IMR-90 (cell line): ENCODE results near the gene SYNE2. TPM values are rescaled to one million over a fixed set of nuclear protein-coding genes. Genes with fewer than 3 reads are reported as not detected.
A peak's percentile ranks its signal among the peaks of the same experiment; 100 is the strongest.
"Not testable (repeated sequence)": the region's sequence is repeated elsewhere in the genome, so short reads cannot be mapped to it uniquely, and the experiment has no call there.

ENCODE experiments used
- ATAC-seq: fragments of 200-7000 bp; cut with Tn5 transposase; 2 replicates; pipeline ENCODE4 v1.9.1; 2020; ENCODE audit warnings: low read depth, mild to moderate bottlenecking, moderate library complexity
- BruUV-seq: library from RNA; stranded (reverse); fragments of 400-500 nt; replicated peaks from 2 replicates; lab custom pipeline; 2021; lab: Mats Ljungman, UMichigan
- CTCF ChIA-PET: fragments of 300-600 bp; formaldehyde crosslinking; extraction: SDS; loops from one replicate; lab custom pipeline; 2021; ENCODE audit warnings: antibody characterized with exemption; lab: Yijun Ruan, JAX
- POLR2A ChIA-PET: fragments of 300-600 bp; sonication (Branson Sonifier 250); formaldehyde crosslinking; loops from one replicate; lab custom pipeline; 2022; ENCODE audit warnings: antibody characterized with exemption; ENCODE audit not compliant: unreplicated experiment; lab: Charles Lee
- DNase-seq: peaks from one replicate; pipeline ENCODE4 v3.0.0; 2013
- H2AFZ ChIP-seq: replicated peaks from 2 replicates; pipeline ENCODE3; 2013; ENCODE audit warnings: low read length, mild to moderate bottlenecking; ENCODE audit not compliant: poor library complexity
- H2AK5ac ChIP-seq: 2 replicates; pipeline ENCODE4 v1.6.1; 2013; ENCODE audit warnings: low read depth, low read length, inconsistent platforms
- H2AK9ac ChIP-seq: replicated peaks from 2 replicates; pipeline ENCODE3; 2013; ENCODE audit warnings: mild to moderate bottlenecking, low read depth, low read length, moderate library complexity; ENCODE audit not compliant: poor library complexity
- H2BK120ac ChIP-seq: 2 replicates; pipeline ENCODE4 v1.6.1; 2013; ENCODE audit warnings: low read depth, low read length, inconsistent platforms
- H2BK15ac ChIP-seq: 3 replicates; pipeline ENCODE4 v1.6.1; 2013; ENCODE audit warnings: low read depth, low read length, inconsistent platforms
- H2BK20ac ChIP-seq: 2 replicates; pipeline ENCODE4 v1.6.1; 2013; ENCODE audit warnings: low read depth, mild to moderate bottlenecking, inconsistent platforms, low read length, moderate library complexity
- H2BK5ac ChIP-seq: 2 replicates; pipeline ENCODE4 v1.6.1; 2013; ENCODE audit warnings: mild to moderate bottlenecking, low read depth, low read length, inconsistent platforms; ENCODE audit not compliant: poor library complexity, severe bottlenecking
- H3K14ac ChIP-seq: replicated peaks from 2 replicates; pipeline ENCODE4 v1.6.1; 2013; ENCODE audit warnings: low read depth, low read length, inconsistent platforms
- H3K18ac ChIP-seq: 2 replicates; pipeline ENCODE4 v1.6.1; 2013; ENCODE audit warnings: low read depth, low read length, control low read depth
- H3K23ac ChIP-seq: 2 replicates; pipeline ENCODE4 v1.6.1; 2013; ENCODE audit warnings: low read depth, low read length, inconsistent platforms
- H3K27ac ChIP-seq: 2 replicates; pipeline ENCODE4 v1.5.1; 2013; ENCODE audit warnings: mild to moderate bottlenecking, control low read depth, low read length; ENCODE audit not compliant: insufficient read depth
- H3K27me3 ChIP-seq: 2 replicates; pipeline ENCODE4 v1.6.1; 2013; ENCODE audit warnings: low read length; ENCODE audit not compliant: control insufficient read depth, insufficient read depth
- H3K36me3 ChIP-seq: 2 replicates; pipeline ENCODE4 v1.6.1; 2013; ENCODE audit warnings: low read length, mixed read lengths; ENCODE audit not compliant: control insufficient read depth, insufficient read depth
- H3K4ac ChIP-seq: 2 replicates; pipeline ENCODE4 v1.6.1; 2013; ENCODE audit warnings: low read depth, low read length, inconsistent platforms
- H3K4me1 ChIP-seq: 2 replicates; pipeline ENCODE4 v1.6.1; 2013; ENCODE audit warnings: low read length, mixed read lengths; ENCODE audit not compliant: control insufficient read depth, insufficient read depth
- H3K4me2 ChIP-seq: 2 replicates; pipeline ENCODE4 v1.6.1; 2013; ENCODE audit warnings: low read depth, mild to moderate bottlenecking, control low read depth, low read length, moderate library complexity
- H3K4me3 ChIP-seq: 2 replicates; pipeline ENCODE4 v1.5.1; 2013; ENCODE audit warnings: low read depth, mild to moderate bottlenecking, control low read depth, low read length, moderate library complexity; ENCODE audit not compliant: insufficient read depth
- H3K56ac ChIP-seq: 2 replicates; pipeline ENCODE4 v1.6.1; 2013; ENCODE audit warnings: low read length, inconsistent platforms; ENCODE audit not compliant: insufficient read depth; ENCODE audit errors: extremely low read depth
- H3K79me1 ChIP-seq, 2 experiments: 2 replicates each; pipeline ENCODE4 v1.6.1; 2013; ENCODE audit warnings: low read length in 2 of 2, inconsistent platforms in 1 of 2, low read depth in 1 of 2
- H3K9ac ChIP-seq: 2 replicates; pipeline ENCODE4 v1.6.1; 2013; ENCODE audit warnings: low read depth, low read length, control low read depth
- H3K9me1 ChIP-seq: 2 replicates; pipeline ENCODE4 v1.6.1; 2013; ENCODE audit warnings: low read length, inconsistent platforms; ENCODE audit not compliant: insufficient read depth
- H3K9me3 ChIP-seq: 2 replicates; pipeline ENCODE4 v1.6.1; 2013; ENCODE audit warnings: low read length; ENCODE audit not compliant: control insufficient read depth, insufficient read depth
- H4K20me1 ChIP-seq: 2 replicates; pipeline ENCODE4 v1.6.1; 2013; ENCODE audit warnings: low read length, inconsistent platforms; ENCODE audit not compliant: insufficient read depth
- H4K5ac ChIP-seq: 2 replicates; pipeline ENCODE4 v1.6.1; 2013; ENCODE audit warnings: mild to moderate bottlenecking, low read depth, low read length, control low read depth
- H4K8ac ChIP-seq, 2 experiments: 2 replicates each; pipeline ENCODE4 v1.6.1; 2013; ENCODE audit warnings: low read depth in 2 of 2, low read length in 2 of 2, control low read depth in 1 of 2, inconsistent platforms in 1 of 2
- H4K91ac ChIP-seq: 2 replicates; pipeline ENCODE4 v1.6.1; 2013; ENCODE audit warnings: low read depth, low read length, inconsistent platforms; ENCODE audit not compliant: insufficient read depth
- WGBS, 2 experiments: methylation state at CpG; one replicate each; pipeline versions ENCODE4 v1.1.5 to v1.1.7; 2013; ENCODE audit warnings: missing lambda C conversion rate in 2 of 2; ENCODE audit not compliant: insufficient read length in 1 of 2; ENCODE audit errors: extremely low coverage in 2 of 2; 5-methylcytosine and 5-hydroxymethylcytosine counted together
- dilution Hi-C: fragments of 300-500 bp; cut with HindIII; formaldehyde crosslinking; loops from one replicate; pipeline ENCODE4 v1.14.3; 2018; ENCODE audit warnings: low sequenced_read_pairs; ENCODE audit not compliant: unreplicated experiment
- in situ Hi-C: fragments of 300-500 bp; cut with MboI; formaldehyde crosslinking; loops from 3 replicates; pipeline ENCODE4 v1.14.3; 2019; ENCODE audit warnings: low sequenced_read_pairs, inconsistent platforms, mixed read lengths
- intact Hi-C: fragments of 100-400 bp; cut with micrococcal nuclease; formaldehyde crosslinking; loops from 2 replicates; pipeline ENCODE4 v1.10.0; 2022
- polyA plus RNA-seq, 3 experiments: library from polyadenylated mRNA; depleted of rRNA; stranded (reverse); fragments of >200 nt; gene quantifications; 2 replicates each; pipeline ENCODE4 v1.2.3, GENCODE V29; 2012; ENCODE audit warnings: low replicate concordance in 1 of 3
- total RNA-seq: library from RNA; depleted of rRNA; stranded (reverse); fragments of >200 nt; gene quantifications from 2 replicates; pipeline ENCODE4 v1.2.3, GENCODE V29; 2012

Gene SYNE2
- total and polyA plus RNA-seq, 2 of the 4 experiments (the other 2 are of a cell fraction): 5.2 to 28.9 TPM

DNA sequence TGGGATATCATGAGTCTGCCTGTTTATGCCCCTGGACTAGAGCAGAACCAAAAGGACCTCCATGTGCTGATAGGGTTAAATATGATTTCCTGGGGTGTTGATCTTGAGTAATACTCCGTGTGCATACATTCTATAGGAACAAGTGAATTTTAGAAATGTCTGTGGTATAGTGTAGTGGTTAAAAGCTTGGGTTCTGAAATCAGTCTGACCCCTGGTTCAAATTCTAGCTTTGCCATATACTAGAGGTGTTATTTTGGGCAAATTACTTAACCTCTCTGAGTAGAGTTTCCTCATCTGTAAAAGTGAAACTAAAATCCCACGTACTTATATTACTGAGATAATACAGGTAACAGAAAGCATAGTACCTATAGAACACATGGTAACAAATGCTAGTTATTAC lies 12.0 kb downstream of the SYNE2 start:
- H4K8ac ChIP-seq, H3K14ac ChIP-seq, H3K27ac ChIP-seq, H3K36me3 ChIP-seq, H4K20me1 ChIP-seq, H3K56ac ChIP-seq, H3K18ac ChIP-seq, H2BK20ac ChIP-seq, H4K91ac ChIP-seq, H3K79me1 ChIP-seq, H3K9ac ChIP-seq, H3K4me1 ChIP-seq, H2AK5ac ChIP-seq, H2BK120ac ChIP-seq, H2BK15ac ChIP-seq, H2BK5ac ChIP-seq, H3K27me3 ChIP-seq, H3K4me3 ChIP-seq, DNase-seq, H2AFZ ChIP-seq, H2AK9ac ChIP-seq, in situ Hi-C loops, CTCF ChIA-PET, dilution Hi-C loops, H3K23ac ChIP-seq, H3K9me3 ChIP-seq, POLR2A ChIA-PET, H3K4ac ChIP-seq, intact Hi-C loops, H3K9me1 ChIP-seq, BruUV-seq, H4K5ac ChIP-seq: not testable (repeated sequence)
- peak overlapping the region; percentile 68 for H3K4me2 ChIP-seq
- no CpG with 5 or more reads among the region's 2 CpGs for WGBS, 2 experiments
- ATAC-seq: peak; percentile 29
